Fibroblast of skin of back (primary cell): ENCODE measurements around the gene DARS2. TPM values are rescaled to one million over a fixed set of nuclear protein-coding genes. Genes with fewer than 3 reads are reported as not detected.
"Not testable (repeated sequence)": the region's sequence is repeated elsewhere in the genome, so short reads cannot be mapped to it uniquely, and the experiment has no call there.

Experiments
- DNase-seq: peaks from one replicate; pipeline ENCODE4 v3.0.0-alpha.2; 2013
- polyA plus RNA-seq, 2 experiments: library from polyadenylated mRNA; unstranded; fragments of 120-200 nt; gene quantifications; one replicate each; pipeline ENCODE4 v1.2.1, GENCODE V29; 2013; ENCODE audit not compliant: insufficient read length in 2 of 2

DARS2 gene, protein sequence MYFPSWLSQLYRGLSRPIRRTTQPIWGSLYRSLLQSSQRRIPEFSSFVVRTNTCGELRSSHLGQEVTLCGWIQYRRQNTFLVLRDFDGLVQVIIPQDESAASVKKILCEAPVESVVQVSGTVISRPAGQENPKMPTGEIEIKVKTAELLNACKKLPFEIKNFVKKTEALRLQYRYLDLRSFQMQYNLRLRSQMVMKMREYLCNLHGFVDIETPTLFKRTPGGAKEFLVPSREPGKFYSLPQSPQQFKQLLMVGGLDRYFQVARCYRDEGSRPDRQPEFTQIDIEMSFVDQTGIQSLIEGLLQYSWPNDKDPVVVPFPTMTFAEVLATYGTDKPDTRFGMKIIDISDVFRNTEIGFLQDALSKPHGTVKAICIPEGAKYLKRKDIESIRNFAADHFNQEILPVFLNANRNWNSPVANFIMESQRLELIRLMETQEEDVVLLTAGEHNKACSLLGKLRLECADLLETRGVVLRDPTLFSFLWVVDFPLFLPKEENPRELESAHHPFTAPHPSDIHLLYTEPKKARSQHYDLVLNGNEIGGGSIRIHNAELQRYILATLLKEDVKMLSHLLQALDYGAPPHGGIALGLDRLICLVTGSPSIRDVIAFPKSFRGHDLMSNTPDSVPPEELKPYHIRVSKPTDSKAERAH
- 25.5 TPM for polyA plus RNA-seq (2013, experiment 1 of 2; ENCODE audit: insufficient read length)
- polyA plus RNA-seq (2013, experiment 2 of 2; ENCODE audit: insufficient read length) = 14.1 TPM

DNA sequence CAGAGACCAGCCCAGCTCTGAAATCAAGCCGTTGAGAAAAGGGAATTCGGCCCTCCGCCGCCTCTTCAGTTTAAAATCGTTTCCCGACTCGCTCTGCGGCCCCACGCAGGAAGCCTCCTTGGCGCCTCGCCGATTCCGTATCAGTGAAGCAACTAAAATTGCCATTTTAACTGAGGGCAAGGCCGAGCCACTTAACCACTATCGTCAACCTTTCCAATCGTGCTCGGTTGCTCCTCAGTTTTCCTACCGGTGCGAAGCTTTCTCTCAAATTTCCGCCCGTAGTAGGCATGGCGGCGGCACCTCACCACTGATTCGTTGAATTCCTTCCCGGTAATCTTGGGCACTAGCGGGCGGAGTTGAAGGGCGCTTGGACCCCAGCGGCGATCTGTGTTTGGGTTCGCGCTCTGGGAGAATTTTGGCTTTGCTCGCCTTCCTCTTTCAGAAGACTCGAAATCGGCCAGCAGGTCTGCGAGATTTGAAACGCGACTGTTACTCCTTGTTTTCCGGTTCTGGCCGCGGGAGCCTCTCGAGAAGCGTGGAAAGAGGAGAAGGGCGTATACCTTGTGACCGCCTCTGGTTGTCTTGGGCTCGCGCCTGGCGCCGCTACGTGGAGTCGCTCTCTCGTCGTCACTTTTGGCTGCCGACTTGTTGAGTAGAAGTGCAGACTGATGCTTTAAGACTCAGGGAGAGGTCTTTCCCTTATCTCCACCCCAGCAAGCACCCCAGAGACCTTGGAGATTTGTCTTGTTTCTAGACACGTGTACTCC lies at the start of gene DARS2, which contains the start of gene CENPL:
TSS of gene DARS2 (plus strand) at position 359 of the 767 bp plus-strand sequence. CDS start 557 bp downstream, outside the sequence.
TSS of gene CENPL (minus strand) at position 569 of the 767 bp plus-strand sequence. CDS start 13,584 bp downstream, outside the sequence.
- peak; percentile 98 for DNase-seq

- DNase-seq = no peak
These were observed 48.8 kb upstream of the DARS2 start for GRCh38 chr1:173775578-173776226.

GRCh38 chr1:173779936-173780335 lies 44.5 kb upstream of the DARS2 start:
- no peak for DNase-seq

- DNase-seq = no peak
These were observed 39.5 kb upstream of the DARS2 start for GRCh38 chr1:173784997-173785396.

DNA sequence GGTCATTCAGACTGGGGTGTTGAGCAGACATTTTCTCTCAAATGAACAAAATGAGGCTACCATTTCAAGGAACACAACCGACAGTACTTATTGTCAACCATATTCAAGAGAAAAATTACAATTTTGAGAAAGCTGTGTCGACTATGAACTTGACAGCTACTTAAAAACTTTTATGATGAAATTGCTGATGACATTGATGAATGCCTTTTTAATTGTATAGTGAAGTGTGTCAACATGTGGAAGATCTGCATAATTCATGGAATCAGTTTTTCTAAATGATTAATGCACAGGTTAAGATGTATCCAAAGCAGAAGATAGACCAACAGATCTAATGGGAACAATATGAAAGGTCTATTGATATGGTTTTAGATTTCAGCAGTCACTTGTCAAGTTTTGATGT lies 34.6 kb upstream of the DARS2 start:
- DNase-seq = no peak

DNA sequence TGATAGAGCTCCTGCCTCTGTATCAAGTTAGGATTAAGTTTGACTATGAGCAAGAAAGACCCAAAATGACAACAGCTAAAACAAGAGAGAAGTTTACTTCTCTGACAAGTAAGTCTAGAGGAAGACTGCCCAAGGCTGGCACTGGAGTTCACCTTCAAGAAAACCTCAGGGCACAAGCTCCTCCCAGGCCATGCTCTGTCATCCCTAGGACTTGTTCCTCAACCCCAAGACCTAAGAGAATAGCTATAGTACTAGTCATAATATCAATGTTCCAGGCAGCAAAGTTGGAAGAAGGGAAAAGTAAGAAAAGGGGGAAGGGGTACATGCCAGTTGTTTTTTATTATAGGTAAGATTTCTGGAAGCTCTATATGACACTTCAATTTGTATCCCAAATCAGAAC lies 26.4 kb upstream of the DARS2 start:
- DNase-seq = no peak

DNA sequence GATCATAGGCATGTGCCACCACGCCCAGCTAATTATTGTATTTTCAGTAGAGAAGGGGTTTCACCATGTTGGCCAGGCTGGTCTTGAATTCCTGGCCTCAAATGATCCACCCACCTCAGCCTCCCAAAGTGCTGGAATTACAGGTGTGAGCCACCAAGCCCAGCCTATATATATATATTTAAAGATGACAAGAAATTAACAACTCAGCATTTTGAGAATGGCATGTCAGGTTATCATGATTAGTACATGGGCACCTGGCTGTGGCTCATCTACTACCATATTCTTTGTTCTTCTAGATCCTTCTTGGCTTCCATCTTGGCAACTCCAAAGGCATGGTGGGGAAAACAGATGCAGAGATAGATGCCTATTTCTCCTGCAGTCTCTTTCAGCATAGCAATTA lies 24.5 kb upstream of the DARS2 start:
- not testable (repeated sequence) for DNase-seq

DNA sequence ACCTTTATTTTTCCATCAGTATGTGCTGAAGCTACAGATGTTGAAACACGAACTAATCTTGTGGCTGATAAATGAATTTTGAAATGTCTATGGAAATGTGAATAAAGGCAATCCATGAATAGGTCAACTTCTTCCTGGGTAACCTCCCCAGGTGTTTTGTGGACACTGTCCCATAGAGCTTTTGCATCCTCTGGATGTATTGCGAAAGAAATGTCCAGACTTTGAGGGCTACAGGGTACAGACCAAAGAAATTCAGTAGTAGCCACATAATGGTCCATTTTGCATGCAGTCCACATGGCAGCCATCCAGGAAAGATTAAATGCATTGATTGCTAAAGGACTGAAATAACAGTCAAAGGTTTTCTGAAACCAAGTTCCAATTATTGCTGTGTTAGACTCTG lies 21.5 kb upstream of the DARS2 start:
- DNase-seq = no peak

GRCh38 chr1:173813654-173814053 lies 10.8 kb upstream of the DARS2 start:
- DNase-seq = not testable (repeated sequence)

DNA sequence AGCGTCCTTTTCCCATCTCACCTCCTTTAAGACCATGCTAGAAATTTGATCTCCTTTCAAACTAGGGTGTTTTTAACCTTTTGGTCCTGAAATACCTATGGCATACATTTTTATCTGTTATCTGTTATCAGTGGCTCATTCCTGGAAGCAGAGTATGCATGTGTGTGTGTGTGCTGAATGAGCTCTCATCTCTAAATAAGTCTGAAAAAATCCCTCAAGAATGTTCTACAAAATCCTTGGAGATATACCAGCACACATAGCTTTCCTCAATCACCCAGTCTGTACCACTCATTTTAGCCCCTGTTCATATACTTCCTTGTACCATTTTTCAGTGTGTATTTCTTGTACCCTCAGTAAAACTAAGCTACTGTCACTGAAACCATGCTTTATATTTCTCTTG lies 6.0 kb upstream of the DARS2 start:
- DNase-seq = no peak

GRCh38 chr1:173821680-173822079 lies 2.8 kb upstream of the DARS2 start:
- no peak for DNase-seq

GRCh38 chr1:173823781-173824314 lies 625 bp upstream of the DARS2 start:
- DNase-seq = no peak

DNA sequence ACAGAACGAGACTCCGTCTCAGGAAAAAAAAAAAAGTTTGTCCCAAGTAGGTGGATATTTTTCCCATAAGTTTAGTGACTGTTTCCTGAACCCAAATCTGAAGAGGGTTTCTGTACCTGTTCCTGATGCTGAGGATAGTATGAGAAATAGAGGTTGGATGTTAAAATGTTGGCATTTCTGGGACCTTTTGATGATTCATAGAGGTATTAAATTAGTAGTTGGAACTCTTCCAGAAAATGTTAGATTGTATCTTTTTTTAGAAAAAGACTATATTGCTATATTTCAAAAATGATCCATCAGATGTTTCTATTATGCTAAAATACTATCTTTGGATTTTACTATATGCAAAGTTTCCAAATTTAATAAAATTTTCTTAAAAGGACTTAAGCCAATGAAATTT lies 3.1 kb downstream of the DARS2 start:
- DNase-seq = no peak

- DNase-seq = no peak
These were observed 8.3 kb downstream of the DARS2 start for GRCh38 chr1:173832748-173833147.

GRCh38 chr1:173852105-173852504 lies 27.6 kb downstream of the DARS2 start:
- no peak for DNase-seq

DNA sequence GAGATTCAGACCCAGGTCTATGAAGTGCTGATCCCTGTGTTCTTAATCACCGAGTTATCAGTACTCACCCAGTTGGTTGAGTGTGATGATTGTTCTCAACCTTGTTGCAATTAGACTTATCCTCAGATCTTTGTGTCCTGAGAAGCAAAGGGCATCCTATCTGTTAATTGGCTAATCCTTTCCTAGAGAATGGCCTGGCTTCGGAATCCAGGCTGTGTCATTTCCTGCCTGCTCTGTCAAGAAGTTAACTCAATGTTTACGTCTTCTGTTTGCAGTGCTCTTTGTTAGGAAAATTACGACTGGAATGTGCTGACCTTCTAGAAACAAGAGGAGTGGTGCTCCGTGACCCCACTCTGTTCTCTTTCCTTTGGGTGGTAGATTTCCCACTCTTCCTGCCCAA lies 28.6 kb downstream of the DARS2 start:
- peak; percentile 68 for DNase-seq

GRCh38 chr1:173856014-173856413 lies 31.5 kb downstream of the DARS2 start:
- DNase-seq = no peak

GRCh38 chr1:173856903-173857302 lies 32.4 kb downstream of the DARS2 start:
- DNase-seq = no peak

DNA sequence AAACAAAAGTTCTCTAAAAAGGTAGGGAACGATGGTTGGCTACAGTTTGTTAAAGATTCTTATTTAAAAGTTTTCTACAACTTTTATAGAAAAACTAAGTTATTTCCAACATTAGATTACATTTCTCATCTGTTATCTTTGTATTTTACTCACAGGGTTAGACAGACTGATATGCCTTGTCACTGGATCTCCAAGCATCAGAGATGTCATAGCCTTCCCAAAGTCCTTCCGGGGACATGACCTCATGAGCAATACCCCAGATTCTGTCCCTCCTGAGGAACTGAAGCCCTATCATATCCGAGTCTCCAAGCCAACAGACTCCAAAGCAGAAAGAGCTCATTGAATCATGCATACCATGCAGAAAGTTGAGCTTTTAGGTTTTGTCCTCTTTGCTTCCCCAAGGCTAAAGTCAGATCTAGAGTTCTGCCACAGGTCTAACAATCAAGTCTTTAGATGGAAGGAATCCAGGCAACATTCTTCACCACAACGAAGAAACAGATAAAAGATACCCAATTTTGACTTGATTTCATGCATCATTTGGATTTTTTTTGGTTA lies 33.0 kb downstream of the DARS2 start:
- DNase-seq = no peak

DNA sequence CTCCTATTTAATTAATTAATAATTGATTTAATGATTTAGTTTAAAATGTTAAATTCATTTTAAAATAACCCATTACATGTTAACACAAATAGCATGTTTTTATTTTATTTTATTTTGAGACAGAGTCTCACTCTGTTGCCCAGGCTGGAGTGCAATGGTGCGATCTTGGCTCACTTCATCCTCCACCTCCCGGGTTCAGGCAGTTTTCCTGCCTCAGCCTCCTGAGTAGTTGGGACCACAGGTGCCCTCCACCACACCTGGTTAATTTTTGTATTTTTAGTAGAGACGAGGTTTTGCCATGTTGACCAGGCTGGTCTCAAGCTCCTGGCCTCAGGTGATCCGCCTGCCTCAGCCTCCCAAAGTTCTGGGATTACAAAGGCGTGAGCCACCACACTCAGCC lies 35.1 kb downstream of the DARS2 start:
- not testable (repeated sequence) for DNase-seq

DNA sequence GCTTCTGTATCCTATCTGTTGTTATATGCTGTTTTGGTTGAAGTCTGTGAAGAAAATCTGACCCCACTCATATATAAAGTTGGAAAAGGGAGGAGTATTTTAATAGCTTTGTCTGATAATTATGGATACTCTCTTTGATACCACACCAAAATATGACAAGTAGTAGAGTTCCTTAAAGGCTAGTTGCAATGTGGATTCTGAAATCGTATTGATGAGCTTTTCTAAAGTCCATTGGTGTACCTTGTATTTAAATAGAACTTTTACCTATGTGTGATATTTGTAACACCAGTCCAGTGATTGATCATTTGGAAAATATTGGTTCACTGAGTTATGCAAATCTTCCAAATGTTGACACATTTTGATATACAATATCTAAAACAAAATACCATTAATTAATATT lies 35.6 kb downstream of the DARS2 start:
- no peak for DNase-seq

DNA sequence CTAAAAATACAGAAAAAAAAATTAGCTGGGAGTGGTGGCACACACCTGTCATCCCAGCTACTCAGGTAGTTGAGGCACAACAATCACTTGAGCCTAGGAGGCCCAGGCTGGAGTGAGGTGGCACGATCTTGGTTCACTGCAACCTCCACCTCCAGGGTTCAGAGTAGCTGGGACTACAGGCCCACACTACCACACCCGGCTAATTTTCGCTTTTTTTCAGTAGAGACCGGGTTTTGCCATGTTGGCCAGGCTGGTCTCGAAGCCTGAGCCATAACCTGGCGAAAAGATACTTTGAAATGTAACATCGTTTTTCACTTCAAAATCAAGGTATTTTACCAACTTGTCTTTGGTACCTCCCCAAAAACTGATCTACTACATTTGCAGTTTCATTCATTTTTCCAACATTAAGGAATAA lies 37.3 kb downstream of the DARS2 start:
- DNase-seq = no peak
